Measurements from ENCODE around the gene FMO4. TPM values are rescaled to one million over a fixed set of nuclear protein-coding genes. Genes with fewer than 3 reads are reported as not detected.

FMO4 gene
- polyA plus RNA-seq, 1 experiment: 1.2 TPM

DNA sequence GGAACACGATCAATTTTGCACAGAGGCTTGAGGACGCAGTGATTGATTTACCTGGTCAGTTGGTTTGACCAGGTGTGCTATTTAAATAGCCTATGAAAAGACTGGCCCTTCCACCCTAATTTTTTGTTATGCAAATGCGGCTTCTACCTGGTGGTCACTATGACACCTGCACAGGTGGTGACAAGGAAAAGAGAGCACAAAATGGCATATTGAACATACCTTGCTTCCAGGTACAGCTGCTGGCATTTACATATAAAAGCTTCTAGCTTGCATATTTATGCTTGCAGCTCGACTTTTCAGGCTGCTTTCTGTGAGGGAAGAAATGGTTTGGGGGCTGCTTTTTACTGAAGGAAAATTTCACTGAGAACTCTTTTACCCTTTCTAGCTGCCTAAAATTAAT, 15.3 kb upstream of the FMO4 start:
- ChIA-PET CTCF (interaction anchor here (1.5 to 2.8 kb wide), 2 partner anchors 15 to 47 kb away, joined by 4 to 13 read pairs; partner anchors contain the start of gene FMO4), POLR2A (no interaction called here)
- no peak for DNase-seq (ENCODE audit: low read depth, low spot score)
- H3K9me3 ChIP-seq (ENCODE audit: control insufficient read depth, insufficient read depth, low read length): no peaks in the 10 kb centered on the region
- no peak overlapping the region for H3K4me3 ChIP-seq (ENCODE audit: low read depth, low read length)
- H3K27ac ChIP-seq (ENCODE audit: low read depth, low read length): no peak overlapping the region
- TF ChIP-seq, protein P1, sequence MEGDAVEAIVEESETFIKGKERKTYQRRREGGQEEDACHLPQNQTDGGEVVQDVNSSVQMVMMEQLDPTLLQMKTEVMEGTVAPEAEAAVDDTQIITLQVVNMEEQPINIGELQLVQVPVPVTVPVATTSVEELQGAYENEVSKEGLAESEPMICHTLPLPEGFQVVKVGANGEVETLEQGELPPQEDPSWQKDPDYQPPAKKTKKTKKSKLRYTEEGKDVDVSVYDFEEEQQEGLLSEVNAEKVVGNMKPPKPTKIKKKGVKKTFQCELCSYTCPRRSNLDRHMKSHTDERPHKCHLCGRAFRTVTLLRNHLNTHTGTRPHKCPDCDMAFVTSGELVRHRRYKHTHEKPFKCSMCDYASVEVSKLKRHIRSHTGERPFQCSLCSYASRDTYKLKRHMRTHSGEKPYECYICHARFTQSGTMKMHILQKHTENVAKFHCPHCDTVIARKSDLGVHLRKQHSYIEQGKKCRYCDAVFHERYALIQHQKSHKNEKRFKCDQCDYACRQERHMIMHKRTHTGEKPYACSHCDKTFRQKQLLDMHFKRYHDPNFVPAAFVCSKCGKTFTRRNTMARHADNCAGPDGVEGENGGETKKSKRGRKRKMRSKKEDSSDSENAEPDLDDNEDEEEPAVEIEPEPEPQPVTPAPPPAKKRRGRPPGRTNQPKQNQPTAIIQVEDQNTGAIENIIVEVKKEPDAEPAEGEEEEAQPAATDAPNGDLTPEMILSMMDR (IDR thresholded peaks at IDR 0.05; ENCODE audit: low read depth, low read length): no peak
- H3K27me3 ChIP-seq (ENCODE audit: control insufficient read depth, insufficient read depth, low read length): no peaks in the 10 kb centered on the region

DNA sequence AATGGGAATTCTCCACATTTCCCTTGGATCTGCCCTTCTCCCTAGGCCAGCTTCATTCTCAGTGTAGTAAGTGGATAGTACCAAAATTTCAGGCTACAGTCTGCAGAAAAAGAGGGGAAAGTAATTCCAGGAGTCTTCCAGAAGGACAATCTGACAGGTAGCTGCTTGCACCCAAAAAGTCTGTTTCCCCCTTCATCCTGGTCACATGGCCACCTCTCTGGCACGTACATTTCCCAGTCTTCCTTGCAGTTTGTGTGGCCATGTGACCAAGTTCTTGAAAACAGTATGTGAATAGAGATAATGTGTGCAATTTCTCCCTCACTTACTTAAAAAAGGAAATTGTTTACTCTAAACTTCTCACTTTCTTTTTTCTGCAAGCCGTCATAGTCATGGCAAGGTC, 14.6 kb upstream of the FMO4 start:
- no peak overlapping the region for H3K4me3 ChIP-seq (ENCODE audit: low read depth, low read length)
- H3K27ac ChIP-seq (ENCODE audit: low read depth, low read length): no peak overlapping the region
- ChIA-PET POLR2A (no interaction called here), CTCF (interaction anchor here (2.1 to 2.8 kb wide), 2 partner anchors 14 kb away, joined by 11 to 13 read pairs; partner anchors contain the start of gene FMO4)
- no peaks in the 10 kb centered on the region for H3K27me3 ChIP-seq (ENCODE audit: control insufficient read depth, insufficient read depth, low read length)
- TF ChIP-seq, protein P1 (IDR thresholded peaks at IDR 0.05; ENCODE audit: low read depth, low read length): no peak
- H3K9me3 ChIP-seq (ENCODE audit: control insufficient read depth, insufficient read depth, low read length): no peaks in the 10 kb centered on the region
- no peak for DNase-seq (ENCODE audit: low read depth, low spot score)

DNA sequence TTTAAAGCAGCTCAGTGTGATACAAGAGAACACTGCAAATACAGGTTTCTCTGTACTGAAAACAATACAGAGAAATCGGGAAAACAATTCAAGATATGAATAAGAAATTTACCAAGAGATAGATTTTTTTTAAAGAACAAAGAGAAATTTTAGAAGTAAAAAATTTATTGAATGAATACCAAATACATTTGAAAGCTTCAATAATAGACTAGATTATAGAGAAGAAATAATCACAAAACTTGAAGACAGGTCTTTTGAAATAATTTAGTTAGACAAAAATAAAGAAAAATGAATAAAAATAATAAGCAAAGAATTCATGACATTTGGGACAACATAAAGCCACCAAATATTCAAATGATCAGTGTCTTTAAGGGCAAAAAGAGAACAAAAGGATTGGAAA, 13.6 kb upstream of the FMO4 start:
- Histone ChIP-seq H3K4me3 (ENCODE audit: low read depth, low read length) (no peak overlapping the region), H3K9me3 (ENCODE audit: control insufficient read depth, insufficient read depth, low read length) (no peaks in the 10 kb centered on the region), H3K27me3 (ENCODE audit: control insufficient read depth, insufficient read depth, low read length) (no peaks in the 10 kb centered on the region), H3K27ac (ENCODE audit: low read depth, low read length) (no peak overlapping the region)
- CTCF ChIA-PET: interaction anchor here (1.0 to 2.1 kb wide), 2 partner anchors 13 to 74 kb away, joined by 3 to 11 read pairs; partner anchors contain the start of gene FMO4
- POLR2A ChIA-PET: no interaction called here
- no peak for DNase-seq (ENCODE audit: low read depth, low spot score)
- TF ChIP-seq, protein P1 (IDR thresholded peaks at IDR 0.05; ENCODE audit: low read depth, low read length): no peak

DNA sequence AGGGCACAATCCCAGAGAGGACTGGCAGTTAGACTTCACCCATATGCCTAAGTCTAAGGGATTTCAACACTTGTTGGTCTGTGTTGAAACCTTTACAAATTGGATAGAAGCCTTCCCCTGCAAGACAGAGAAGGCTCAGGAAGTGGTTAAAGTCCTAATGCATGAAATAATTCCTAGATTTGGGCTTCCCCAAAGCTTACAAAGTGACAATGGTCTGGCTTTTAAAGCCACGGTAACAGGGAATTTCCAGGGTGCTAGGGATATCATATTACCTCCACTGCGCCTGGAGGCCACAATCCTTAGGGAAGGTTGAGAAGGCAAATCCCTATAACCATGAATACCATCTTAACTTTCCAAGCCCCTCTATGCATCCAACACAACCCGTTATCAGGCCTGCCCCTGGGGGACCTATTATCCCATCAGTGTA, 3.3 kb upstream of the FMO4 start:
- no peaks in the 10 kb centered on the region for H3K27me3 ChIP-seq (ENCODE audit: control insufficient read depth, insufficient read depth, low read length)
- ChIA-PET POLR2A (no interaction called here), CTCF (no interaction called here)
- no peak overlapping the region for H3K4me3 ChIP-seq (ENCODE audit: low read depth, low read length)
- H3K9me3 ChIP-seq (ENCODE audit: control insufficient read depth, insufficient read depth, low read length): no peaks in the 10 kb centered on the region
- no peak overlapping the region for H3K27ac ChIP-seq (ENCODE audit: low read depth, low read length)
- no peak for DNase-seq (ENCODE audit: low read depth, low spot score)
- TF ChIP-seq, protein P1 (IDR thresholded peaks at IDR 0.05; ENCODE audit: low read depth, low read length): no peak

DNA sequence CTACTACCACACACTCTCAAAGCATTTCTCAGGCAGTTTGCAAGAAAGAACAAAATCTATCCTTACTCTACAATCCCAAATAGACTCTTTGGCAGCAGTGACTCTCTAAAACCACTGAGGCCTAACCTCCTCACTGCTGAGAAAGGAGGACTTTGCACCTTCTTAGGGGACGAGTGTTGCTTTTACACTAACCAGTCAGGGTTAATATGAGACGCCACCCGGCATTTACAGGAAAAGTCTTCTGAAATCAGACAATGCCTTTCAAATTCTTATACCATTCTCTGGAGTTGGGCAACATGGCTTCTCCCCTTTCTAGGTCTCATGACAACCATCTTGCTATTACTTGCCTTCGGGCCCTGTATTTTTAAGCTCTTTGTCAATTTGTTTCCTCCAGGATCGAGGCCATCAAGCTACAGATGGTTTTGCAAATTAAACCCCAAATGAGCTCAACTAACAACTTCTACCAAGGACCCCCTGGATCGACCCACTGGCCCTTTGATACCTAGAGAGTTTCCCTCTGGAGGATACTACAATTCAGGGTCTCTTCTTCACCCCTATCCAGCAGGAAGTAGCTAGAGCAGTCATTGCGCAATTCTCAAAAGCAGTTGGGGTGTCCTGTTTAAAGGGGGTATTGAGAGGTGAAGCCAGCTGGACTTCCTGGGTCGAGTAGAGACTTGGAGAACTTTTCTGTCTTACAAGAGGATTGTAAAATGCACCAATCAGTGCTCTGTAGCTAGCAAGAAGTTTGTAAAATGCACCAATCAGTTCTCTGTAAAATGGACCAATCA, 2.0 kb upstream of the FMO4 start:
- H3K27ac ChIP-seq (ENCODE audit: low read depth, low read length): no peak overlapping the region
- ChIA-PET POLR2A (no interaction called here), CTCF (interaction anchor here (0.8 to 3.0 kb wide), 7 partner anchors 11 to 1391 kb away, joined by 3 to 114 read pairs (median 13); partner anchors contain the start of gene FMO1)
- H3K27me3 ChIP-seq (ENCODE audit: control insufficient read depth, insufficient read depth, low read length): no peaks in the 10 kb centered on the region
- TF ChIP-seq, protein P1 (IDR thresholded peaks at IDR 0.05; ENCODE audit: low read depth, low read length): no peak
- no peak overlapping the region for H3K4me3 ChIP-seq (ENCODE audit: low read depth, low read length)
- H3K9me3 ChIP-seq (ENCODE audit: control insufficient read depth, insufficient read depth, low read length): no peaks in the 10 kb centered on the region
- no peak for DNase-seq (ENCODE audit: low read depth, low spot score)
